HG03460 (cell line): ENCODE measurements around the gene ATP5ME.

Source experiments
- ATAC-seq: cut with Tn5 transposase; IDR thresholded peaks from one replicate; pipeline ENCODE4 v1.9.1; 2021; ENCODE audit not compliant: unreplicated experiment

The ATP5ME gene

GRCh38 chr4:623914-624566 is 50.0 kb downstream of the ATP5ME start:
- no peak for ATAC-seq

DNA sequence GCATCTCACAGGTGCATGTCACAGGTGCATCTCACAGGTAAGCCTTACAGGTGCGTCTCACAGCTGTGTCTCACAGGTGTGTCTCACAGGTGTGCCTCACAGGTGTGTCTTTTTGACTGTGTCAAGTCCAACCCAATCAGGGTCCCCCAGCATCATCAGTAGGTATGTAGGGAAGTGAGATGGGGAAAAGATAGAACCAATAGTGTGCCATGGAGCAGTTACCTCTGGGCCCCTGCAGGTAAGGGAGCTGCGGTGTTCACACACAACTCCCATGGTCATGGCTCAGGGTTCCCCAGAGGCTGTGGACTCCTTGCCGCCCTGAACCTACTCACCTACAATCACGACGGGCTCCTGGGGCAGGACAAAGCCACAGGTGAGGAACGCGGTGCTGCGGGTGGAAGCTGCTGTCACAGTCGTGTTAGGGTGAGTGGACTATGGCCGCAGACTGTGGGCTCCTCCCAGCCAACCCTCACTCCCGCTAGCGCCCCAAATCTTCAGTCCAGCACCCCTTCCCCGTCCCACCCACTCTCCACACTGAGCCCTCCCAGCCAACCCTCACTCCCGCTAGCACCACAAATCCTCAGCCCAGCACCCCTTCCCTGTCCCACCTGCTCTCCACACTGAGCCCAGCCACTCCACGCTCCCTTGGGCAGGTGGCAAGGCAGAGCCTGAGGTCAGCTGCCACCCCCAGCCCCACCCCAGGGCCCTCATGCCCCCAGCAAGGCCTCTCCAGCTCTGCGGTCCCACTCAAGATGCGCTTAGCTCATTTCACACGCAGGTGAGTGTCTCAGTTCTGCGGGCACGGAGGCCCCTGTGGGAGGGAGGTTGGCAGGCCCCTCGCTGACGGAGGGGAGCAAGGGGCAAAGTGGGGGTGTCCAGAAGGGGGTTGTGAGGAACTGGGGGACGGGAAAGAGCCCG is 50.8 kb downstream of the ATP5ME start:
- ATAC-seq = no peak
